ENCODE measurements around the gene UXS1.

Gene UXS1

DNA sequence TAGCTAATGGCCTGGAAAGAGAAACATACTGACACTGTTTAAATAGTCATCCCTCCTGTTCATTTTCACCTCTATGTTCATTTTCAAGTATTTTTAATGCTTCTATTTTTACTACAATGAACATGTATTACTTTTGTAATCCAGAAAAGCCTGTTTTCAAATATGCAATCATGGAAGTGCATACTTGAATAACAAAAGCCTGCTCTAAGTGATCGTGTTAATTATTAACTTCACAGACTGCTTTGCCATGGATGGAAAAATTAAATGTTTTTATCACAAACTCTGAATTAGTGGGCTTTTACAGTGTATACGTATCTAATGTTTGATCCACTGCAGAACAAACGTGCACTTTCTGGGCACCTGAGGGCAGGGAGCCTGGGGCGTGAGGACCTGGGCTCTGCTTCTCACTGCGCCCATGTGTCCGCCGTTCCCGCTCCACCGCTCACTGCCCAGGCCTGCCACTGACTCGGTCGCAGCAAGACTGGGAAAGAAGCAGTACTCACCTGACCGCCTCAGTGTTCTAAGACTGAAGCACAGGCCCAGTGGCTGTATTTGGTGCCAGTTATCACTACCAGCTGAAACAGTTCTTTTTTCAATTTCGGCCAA lies 80.6 kb downstream of the UXS1 start:
- in situ Hi-C loops (cut with MboI; ENCODE audit: low sequenced_read_pairs) = no loop called here

DNA sequence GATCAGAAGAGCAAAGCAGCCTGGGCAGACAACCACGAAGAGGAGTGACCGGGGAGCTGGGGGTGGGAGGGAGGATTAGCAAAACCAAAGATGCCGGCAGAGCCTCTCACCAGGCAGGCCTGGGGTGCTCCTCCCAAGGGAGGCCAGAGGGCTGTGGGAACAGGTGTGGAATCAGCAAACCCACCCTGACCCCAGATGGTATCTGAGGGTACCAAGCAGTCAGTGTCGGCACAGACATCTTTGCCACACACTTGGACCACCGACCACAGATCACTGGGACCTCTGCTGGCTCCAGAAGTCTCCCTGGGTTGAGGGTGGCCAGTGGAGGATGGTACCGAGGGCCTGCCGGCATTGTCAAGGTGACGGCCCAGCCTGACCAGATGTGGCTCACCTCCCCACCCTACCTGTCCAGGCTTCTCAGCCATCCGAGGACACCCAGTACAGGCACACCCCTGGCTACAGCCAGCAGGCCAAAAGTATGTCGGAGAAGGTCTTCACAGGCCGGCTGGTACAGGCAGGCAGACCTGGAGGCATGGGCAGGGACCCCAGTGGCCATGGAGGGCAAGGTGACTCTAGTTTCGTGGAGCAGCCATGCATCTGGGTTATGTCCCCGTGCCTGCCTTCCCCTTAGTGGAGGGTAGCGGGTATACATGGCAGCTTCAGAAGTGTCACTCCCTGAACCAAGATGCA lies 82.1 kb downstream of the UXS1 start:
- in situ Hi-C loops (cut with MboI; ENCODE audit: low sequenced_read_pairs) = no loop called here

DNA sequence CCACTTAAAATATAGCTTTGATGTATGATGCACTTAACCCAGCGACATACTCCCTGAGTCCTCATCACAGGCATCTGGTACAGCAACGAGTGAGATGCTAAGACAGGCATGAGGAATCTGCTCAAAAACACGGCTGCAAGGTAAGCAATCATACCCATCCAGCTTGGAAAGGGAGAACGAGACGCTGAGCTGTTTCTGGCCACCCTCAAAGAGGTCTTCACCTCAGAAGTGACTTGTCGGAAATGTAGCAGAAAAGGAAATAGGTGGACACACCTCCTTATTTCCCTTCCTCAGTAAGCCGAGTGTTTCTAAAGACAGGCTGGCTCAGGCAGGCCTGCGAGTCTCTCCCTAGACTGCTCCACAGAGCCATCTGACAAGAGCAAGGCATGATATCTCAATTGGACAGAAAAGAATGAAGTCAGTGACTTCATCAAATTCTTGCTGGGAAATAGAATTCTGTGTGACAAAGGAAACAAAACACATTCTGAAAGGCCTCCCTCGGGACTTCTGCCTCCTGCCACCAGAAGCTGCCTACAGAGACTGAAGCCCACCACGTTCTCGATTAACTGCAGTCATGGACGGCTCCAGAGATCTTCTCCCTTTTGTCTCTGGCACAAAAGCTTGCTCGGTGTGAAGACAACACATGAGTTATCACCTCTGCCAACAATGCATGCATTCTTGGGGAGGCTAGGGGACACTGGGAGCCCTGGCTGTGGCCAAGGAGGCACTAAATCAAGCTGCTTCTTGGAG lies 84.3 kb downstream of the UXS1 start:
- in situ Hi-C loops (cut with MboI; ENCODE audit: low sequenced_read_pairs) = no loop called here

DNA sequence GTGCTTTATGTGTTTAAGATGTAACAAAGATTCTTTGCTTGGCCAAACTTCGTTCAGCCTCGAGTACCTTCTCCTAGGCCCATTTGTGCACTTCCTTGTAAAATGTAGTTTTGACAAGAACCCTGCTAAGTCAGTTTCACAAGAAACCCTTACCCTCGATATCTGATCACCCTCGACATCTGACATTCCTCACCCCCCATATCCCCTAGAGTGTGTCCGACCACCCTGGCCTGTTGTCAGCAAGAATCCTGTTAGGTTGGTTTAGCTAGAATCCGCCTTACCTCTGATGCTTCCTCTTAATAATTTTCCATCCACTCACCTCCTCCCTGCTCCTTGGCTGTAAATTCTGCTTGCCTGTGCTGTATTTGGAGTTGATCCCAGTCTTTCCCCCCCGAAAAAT lies 85.3 kb downstream of the UXS1 start:
- in situ Hi-C loops (cut with MboI; ENCODE audit: low sequenced_read_pairs) = no loop called here

DNA sequence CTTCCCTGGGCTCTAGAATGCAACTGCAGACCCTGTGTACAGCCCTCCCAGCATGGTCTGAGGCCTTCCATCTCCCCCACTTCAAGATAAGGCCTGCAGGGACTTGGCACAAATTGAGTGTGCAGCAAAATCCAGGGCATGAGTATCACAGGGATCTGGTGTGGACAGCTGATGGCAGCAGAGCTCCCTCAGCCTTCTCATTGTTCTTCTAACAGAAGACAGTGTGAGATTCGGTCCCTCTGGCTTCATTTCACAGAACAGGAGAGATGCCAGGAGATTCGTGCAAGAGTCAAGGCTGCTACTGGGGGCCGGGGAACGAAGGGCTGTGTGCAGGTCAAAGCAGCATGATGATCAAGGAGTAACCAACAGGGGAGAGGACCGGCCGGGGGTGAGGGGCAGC lies 85.8 kb downstream of the UXS1 start:
- in situ Hi-C loops (cut with MboI; ENCODE audit: low sequenced_read_pairs) = no loop called here

DNA sequence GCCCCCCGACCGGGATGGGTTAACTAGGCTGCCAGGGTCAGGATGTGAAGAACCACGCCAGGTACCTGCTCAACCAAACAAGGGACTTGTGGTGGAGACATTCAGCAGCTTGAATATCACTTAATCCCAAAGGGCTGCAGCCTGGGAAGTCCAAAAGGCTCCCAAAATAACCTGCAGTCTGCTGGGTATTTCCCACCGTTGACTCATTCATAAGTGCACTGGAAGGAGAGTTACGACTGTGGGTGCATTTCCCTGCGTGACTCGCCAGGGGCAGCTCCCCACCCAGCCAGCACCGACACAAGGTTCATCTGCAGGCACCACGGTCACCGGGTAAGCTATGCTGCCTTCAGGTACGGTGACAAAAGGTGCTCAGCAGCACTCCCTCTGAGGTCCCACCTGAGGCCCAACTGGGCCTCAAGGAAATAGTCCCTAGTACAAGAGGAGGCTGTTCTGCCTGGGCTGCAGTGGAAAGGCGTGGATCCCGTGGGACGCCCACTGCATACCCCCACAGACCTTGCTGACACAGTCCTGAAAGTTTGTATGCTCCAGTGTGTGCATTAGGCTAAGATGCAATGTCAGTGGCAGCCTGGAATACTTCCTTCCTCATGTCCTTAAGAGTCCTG lies 86.5 kb downstream of the UXS1 start:
- in situ Hi-C loops (cut with MboI; ENCODE audit: low sequenced_read_pairs) = no loop called here

DNA sequence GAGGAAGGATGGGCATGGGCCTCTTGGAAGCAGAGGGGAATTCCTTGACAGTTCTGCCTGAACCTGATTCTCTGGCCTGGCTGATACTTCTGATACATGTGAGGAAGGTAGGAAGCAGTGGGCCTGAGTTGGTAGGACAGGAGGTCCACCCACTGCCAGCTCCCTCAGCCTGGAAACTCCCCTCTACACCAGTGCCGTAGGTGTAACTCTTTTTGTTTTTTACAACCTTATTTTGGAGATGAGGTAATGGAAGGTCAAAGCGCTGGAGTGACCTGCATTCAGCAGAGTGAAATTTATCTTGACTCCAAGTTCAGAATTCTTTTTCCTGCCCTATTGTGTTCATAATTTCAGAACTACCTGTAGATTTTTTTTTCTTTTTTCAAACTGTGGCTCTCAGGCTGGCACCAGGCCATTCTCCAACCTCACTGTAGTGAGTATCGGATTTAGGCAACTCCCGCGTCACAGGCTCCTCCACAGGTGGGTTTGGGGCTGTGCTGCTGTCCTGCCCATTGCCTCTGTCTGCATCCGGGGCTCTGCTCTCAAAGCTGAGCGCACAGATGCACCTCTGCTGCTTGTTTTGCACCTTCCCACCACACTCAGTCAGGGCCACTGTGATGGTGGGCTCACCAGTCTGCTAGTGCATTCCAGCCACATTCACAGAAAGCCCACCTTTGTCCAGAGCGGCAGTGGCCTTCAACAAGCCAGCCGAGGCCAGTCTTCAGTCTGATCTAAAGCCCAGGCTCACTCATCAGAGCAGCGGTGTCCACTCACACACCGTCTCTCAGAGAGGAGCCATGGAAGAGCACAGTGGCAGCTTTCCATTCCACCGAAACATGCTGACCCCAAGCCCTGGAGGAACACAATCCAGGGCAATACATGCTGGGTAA lies 87.2 kb downstream of the UXS1 start:
- in situ Hi-C loops (cut with MboI; ENCODE audit: low sequenced_read_pairs) = no loop called here

DNA sequence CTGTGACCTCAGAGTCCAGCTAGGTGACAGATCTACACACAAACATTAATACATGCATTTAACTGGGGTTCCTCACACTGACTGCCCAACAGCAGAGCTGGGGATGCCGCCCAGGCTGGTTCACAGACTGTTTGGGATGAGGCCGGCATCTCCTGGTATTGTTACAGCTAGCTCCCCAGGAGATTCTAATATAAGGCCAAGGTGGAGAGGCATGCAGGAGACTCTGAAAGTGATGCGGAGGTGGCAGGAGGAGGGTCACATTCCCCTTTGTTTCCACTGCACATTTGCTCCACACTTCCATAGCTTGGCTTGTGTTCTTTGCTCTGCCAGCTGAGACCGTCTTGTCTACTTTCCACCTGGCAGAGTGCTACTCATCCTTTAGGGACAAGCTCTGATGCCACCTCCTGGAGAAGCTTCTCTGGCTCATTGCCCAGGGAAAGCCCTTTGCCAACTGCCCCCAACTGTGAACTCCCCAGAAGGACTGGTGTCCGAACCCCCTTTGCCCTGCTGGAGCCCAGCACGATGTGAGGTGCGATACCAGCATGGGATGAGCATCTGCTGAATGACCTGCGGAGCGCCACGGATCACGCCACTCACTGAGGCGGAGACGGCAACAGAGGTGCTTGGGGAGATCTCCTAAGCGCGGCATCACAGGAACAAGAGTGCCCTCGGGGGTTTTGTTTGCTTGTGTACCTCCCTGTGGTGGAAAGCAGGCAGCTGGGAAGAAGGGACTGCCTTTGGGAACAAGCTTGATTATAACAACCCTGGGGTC lies 88.8 kb downstream of the UXS1 start:
- in situ Hi-C loops (cut with MboI; ENCODE audit: low sequenced_read_pairs) = no loop called here

DNA sequence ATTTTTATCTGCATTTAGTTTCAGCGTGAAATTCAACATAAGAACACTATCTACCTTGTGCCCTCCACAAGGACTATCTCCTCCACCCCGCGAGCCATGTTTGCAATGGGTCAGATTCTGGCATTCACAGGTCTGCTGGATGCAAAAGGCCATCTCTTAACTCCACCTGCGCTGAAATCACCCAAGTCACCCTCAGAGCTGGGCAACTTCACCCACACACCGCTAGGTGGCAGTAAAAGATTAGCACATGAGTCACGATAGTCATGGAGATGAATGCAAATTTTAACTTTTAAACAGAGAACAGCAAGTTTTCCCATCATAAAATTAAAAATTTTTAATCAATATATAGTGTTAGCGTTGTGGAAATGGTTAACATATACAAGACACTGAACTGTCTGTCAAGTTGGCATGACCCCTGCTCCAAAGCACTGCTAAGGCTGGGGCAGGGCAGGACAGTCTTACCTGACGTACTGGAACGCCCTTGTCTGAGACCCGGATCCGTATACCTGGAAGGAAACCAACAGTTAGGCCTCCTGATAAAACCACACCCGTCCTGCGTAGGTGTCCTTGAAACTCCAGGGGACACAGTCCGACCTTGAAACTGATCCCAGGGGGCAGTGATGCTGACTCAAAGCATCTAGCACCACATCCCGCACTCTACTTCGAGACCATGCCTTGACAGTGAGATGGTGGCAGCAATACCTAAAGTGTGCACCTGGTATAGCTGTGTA lies 89.6 kb downstream of the UXS1 start:
- in situ Hi-C loops (cut with MboI; ENCODE audit: low sequenced_read_pairs) = no loop called here

DNA sequence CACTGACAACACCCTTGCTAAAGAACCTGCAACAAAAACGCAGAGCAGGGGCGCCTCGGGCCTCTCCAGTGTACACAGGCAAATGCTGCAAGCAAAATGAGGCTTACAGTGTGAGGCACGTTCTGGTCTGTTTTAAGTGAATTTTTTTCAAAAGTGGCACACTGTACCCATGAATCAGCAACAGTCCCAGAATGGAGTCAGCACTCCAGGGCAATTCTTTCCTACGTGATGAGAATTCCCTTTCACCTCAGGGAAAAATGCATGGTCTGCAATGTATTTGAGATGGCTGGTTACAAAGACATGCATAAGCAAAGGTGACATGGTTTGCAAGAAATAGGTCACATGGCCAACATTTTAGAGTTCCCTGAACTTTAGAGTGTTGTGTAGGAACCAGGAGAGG lies 94.4 kb downstream of the UXS1 start:
- in situ Hi-C loops (cut with MboI; ENCODE audit: low sequenced_read_pairs) = no loop called here

DNA sequence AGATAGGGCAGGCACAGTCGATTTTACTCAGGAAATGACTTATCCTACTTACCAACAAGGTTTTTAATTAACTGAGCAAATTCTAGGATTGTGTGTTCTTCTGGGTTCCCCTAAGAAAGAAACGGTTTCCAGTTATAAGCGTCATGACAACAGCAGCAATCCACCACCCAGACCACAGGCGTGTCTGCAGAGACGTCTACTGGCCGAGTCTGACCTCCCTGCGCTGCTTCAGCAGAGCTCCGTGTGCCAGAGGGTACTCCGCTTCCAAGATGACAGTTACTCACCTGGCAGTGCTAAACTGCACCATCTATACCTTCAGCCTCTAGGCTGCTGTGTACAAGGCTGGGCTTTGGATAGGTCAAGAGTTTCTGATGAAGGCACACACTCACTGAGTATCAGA lies 95.4 kb downstream of the UXS1 start:
- in situ Hi-C loops (cut with MboI; ENCODE audit: low sequenced_read_pairs) = no loop called here

DNA sequence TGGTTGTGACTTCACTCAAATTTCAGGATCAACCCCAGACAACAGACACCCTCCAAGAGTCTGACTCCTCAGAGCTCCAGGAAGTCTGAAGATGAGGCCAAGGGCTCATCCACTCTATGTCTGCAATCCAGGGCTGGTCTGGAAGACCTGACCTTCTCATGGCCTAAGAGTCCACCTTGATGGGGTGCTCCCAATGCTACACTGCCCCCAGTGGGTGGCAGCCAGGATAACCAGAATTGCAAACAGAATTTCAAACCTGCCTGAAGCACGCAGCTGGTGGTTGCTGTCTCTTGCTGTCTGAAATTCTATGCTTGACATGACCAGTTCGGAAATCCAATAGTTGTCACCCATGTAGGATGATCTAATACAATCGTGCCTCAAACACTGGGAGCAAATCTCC lies 96.0 kb downstream of the UXS1 start:
- in situ Hi-C loops (cut with MboI; ENCODE audit: low sequenced_read_pairs) = no loop called here

DNA sequence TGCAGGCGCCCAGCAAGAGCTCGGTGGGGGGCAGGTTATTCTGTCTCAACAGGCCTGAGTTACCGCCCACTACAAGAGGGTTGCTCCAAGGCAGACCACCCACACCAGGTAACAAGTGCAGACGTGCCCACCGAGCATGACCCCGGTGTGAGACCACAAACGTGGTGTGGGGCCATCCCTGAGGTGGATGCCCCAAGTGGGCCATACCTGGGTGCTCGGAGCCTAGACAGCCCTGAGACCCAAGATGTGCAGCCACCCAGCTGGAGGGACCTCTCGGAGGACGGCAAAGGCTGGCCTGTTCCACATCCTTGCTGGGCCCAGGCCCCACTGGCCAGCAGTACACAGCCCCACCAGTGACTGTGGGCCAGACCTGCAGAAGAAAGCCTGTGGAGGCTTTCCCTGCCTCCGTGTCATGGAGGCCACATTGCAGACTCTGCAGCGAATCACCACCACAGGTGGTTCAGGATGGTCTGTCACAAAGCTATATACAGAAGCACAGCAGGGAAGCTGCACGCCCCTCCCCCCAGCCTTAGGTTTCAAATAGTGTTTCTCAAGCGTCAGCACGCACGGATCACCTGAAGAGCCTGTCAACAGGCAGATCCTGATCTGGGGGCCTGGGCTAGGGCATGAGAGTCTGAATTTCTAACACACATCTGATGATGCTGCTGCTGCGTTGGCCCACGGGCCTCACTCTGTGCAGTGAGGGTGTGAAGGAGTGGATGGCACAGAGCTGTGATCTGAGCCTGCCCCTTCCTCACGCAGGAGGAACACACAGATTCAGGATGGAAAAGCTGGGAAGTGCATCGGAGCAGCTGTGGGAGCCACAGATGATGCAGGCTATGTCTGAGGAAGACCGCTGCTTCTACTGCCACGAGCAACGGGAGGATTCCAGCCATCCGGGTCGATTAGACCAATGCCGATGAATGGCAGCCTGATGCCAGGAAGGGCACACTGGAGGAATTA lies 96.8 kb downstream of the UXS1 start:
- in situ Hi-C loops (cut with MboI; ENCODE audit: low sequenced_read_pairs) = no loop called here

DNA sequence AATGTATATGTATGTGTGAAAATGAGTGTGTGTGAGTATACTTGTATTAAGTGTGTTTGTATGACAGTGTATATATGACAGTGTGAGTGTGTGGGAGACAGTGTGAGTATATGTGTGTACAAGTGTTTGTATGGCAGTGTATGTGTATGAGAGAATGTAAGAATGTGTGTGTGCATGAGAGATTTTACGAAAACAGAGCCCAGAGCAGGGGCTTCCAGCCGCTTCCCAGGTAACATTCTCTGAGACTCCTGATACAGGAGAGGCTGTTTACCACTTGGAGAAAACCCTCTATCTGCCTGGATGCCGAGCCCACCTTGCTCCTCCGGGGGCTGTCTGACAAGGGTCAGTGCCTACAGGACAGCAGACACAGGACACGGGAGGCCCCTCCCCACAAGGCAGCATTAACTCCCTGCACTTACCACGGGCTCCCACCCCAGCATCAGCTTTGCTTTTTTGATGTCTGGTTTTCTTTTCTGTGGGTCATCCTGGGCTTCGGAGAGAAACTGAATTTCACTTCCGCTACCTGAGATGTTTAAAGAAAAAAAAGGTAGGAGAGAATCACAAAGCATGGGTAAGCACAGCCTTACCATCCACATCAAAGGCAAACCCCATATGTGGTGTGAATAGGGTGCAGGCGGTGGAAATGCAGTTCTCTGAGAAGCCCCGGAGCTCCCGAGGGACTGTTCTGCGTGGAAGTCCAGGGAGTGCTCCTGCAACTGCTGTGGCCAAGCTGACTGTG lies 97.6 kb downstream of the UXS1 start:
- in situ Hi-C loops (cut with MboI; ENCODE audit: low sequenced_read_pairs) = no loop called here

DNA sequence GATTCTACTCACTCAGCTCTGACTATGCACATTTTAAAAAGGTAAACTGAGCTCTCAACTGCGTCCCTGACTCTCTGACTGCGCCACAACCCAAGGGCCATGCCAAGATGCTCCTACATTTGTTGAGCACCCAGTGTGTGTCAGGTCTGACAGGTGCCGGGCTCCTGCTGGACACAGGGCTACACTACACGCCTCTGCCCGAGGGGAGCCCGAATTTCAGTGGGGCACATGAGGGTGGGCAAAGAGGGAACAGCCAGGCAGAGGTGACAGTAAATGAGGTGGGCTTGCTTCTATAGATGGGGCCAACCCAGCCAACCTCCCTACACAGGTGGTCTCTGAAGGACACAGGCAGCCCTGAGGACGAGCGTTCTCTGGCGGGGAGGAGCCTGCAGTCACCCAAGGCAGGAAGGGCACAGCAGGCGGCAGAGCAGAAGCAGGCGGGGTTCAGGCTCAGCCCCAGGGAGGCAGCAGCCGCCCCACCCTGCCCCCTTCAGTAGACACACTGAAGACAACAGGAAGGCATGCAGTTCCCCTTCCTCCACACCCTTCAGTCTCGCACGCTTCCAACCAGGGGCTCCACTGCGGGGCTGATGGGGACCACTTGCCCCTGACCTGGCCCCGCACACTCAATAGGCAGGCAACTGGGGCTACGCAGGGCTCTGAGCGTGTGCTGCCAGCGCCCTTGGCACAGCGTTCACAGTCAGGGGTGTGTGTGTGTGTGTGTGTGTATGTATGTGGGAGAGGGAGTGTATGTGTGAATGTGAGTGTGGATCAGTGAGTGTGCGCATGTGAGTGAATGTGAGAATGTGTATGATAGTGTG lies 98.4 kb downstream of the UXS1 start:
- in situ Hi-C loops (cut with MboI; ENCODE audit: low sequenced_read_pairs) = no loop called here

DNA sequence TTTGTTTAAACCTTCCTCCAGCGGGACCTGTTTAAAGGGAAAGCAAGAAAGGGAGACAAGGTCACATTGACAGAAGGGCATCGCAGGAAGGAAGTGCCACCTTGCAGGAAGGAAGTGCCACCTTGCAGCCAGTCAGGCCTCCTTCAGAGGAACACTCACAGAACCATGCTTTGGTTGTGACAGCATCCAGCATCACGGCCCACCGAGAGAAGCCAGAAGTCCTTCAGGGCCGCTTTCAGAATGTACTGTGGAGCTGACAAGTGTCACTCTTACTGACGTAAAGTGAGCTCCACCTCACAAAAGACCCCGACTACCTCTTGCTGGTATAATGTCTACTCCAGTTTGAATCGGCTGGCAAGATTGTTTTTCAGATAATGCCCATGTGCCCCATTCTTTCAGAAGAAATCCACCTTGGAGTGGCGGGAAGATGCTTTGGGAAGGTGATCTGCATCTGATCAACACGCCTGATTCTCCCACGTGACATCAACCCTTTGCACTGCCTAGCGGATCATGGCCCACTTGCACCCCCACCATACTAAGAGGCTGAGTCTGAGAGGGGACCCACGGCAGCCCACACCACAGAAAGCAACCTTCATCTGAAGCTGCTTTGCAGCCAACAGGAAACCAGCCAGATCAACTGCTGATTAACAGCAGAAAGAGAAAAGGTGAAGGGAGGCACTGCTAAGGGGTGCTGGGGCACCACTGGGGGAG lies 99.8 kb downstream of the UXS1 start:
- in situ Hi-C loops (cut with MboI; ENCODE audit: low sequenced_read_pairs) = no loop called here

All from hTERT RPE-1 (cell line).